Neural cell (in vitro differentiated cells): ENCODE data around the gene ARFGAP1. TPM values are rescaled to one million over a fixed set of nuclear protein-coding genes. Genes with fewer than 3 reads are reported as not detected.

Experiments used
- H2AFZ ChIP-seq: fragments of 200-600, 300-800 bp; sonication (generic), shearing (Covaris generic); 2 replicates; pipeline ENCODE4 v1.6.0; 2014; ENCODE audit warnings: low read depth, mild to moderate bottlenecking, antibody characterized with exemption, low read length, moderate library complexity
- H3F3A ChIP-seq: fragments of 200-600 bp; shearing (Covaris generic); 2 replicates; pipeline ENCODE4 v1.6.1; 2016; ENCODE audit warnings: mild to moderate bottlenecking, moderate library complexity, mixed read lengths, antibody characterized with exemption, low read length; ENCODE audit not compliant: insufficient read depth, poor library complexity, severe bottlenecking
- H3K27ac ChIP-seq: fragments of 200-600, 300-800 bp; sonication (generic), shearing (Covaris generic); 2 replicates; pipeline ENCODE4 v1.5.1; 2014; ENCODE audit warnings: mild to moderate bottlenecking, low read length, moderate library complexity
- H3K27me3 ChIP-seq: fragments of 300-800, 200-600 bp; sonication (generic), shearing (Covaris generic); 2 replicates; pipeline ENCODE4 v1.6.0; 2014; ENCODE audit warnings: mild to moderate bottlenecking, low read depth, low read length, moderate library complexity; ENCODE audit not compliant: insufficient read depth
- H3K36me3 ChIP-seq: fragments of 300-800, 200-600 bp; sonication (generic), shearing (Covaris generic); 2 replicates; pipeline ENCODE4 v1.5.1; 2014; ENCODE audit warnings: mild to moderate bottlenecking, antibody characterized with exemption, low read length, moderate library complexity; ENCODE audit not compliant: insufficient read depth
- H3K4me2 ChIP-seq: fragments of 300-800, 200-600 bp; sonication (generic), shearing (Covaris generic); 2 replicates; pipeline ENCODE4 v1.6.0; 2014; ENCODE audit warnings: mild to moderate bottlenecking, low read length
- H3K4me3 ChIP-seq: fragments of 300-800, 200-600 bp; sonication (generic), shearing (Covaris generic); 2 replicates; pipeline ENCODE4 v1.5.1; 2014; ENCODE audit warnings: mild to moderate bottlenecking, low read length, moderate library complexity
- H3K79me2 ChIP-seq: fragments of 200-600 bp; shearing (Covaris generic); replicated peaks from 2 replicates; pipeline ENCODE4 v1.6.0; 2014; ENCODE audit warnings: mild to moderate bottlenecking, low read length, moderate library complexity; ENCODE audit not compliant: insufficient read depth
- H3K9ac ChIP-seq: fragments of 300-800, 200-600 bp; sonication (generic), shearing (Covaris generic); 2 replicates; pipeline ENCODE4 v1.6.1; 2016; ENCODE audit warnings: mild to moderate bottlenecking, low read length, mixed read lengths
- H3K9me2 ChIP-seq: fragments of 200-600 bp; shearing (Covaris generic); 2 replicates; pipeline ENCODE4 v1.6.1; 2016; ENCODE audit warnings: mild to moderate bottlenecking, low read length, mixed read lengths; ENCODE audit not compliant: insufficient read depth
- H3K9me3 ChIP-seq: fragments of 200-600, 300-800 bp; sonication (generic), shearing (Covaris generic); 2 replicates; pipeline ENCODE4 v1.6.1; 2016; ENCODE audit warnings: mild to moderate bottlenecking, mixed run types, low read length, moderate library complexity, mixed read lengths
- H4K20me1 ChIP-seq: fragments of 200-600 bp; shearing (Covaris generic); 2 replicates; pipeline ENCODE4 v1.6.1; 2016; ENCODE audit warnings: mild to moderate bottlenecking, mixed run types; ENCODE audit not compliant: insufficient read depth
- EP300 ChIP-seq: fragments of 450-650 bp; conservative IDR thresholded peaks from 2 replicates; pipeline ENCODE4 v1.6.1; 2014; ENCODE audit warnings: antibody characterized with exemption, mild to moderate bottlenecking, moderate library complexity; ENCODE audit not compliant: poor library complexity, severe bottlenecking
- EZH2 ChIP-seq: fragments of 200-600, 300-800 bp; shearing (Covaris generic), sonication (generic); IDR thresholded peaks from 2 replicates; pipeline ENCODE4 v1.6.1; 2014; ENCODE audit warnings: antibody characterized with exemption, low read length, borderline replicate concordance, mild to moderate bottlenecking; ENCODE audit not compliant: insufficient read depth, poor library complexity, severe bottlenecking
- MXI1 ChIP-seq: fragments of 450-650 bp; conservative IDR thresholded peaks from 2 replicates; pipeline ENCODE4 v1.6.1; 2014; ENCODE audit warnings: antibody characterized with exemption, mild to moderate bottlenecking; ENCODE audit not compliant: poor library complexity, severe bottlenecking
- POLR2AphosphoS5 ChIP-seq: IDR thresholded peaks from 2 replicates; pipeline ENCODE4 v1.6.1; 2012
- RAD21 ChIP-seq: fragments of 450-650 bp; conservative IDR thresholded peaks from 2 replicates; pipeline ENCODE4 v1.6.1; 2014; ENCODE audit warnings: antibody characterized with exemption, mild to moderate bottlenecking, moderate library complexity
- SMC3 ChIP-seq: fragments of 450-650 bp; conservative IDR thresholded peaks from 2 replicates; pipeline ENCODE4 v1.6.1; 2014; ENCODE audit warnings: antibody characterized with exemption, mild to moderate bottlenecking, moderate library complexity; ENCODE audit not compliant: poor library complexity
- TAF1 ChIP-seq: IDR thresholded peaks from 2 replicates; pipeline ENCODE4 v1.6.1; 2012; ENCODE audit warnings: low read depth
- polyA plus RNA-seq: library from polyadenylated mRNA; depleted of rRNA; stranded (reverse); fragments of >200 nt; gene quantifications from 2 replicates; pipeline ENCODE4 v1.2.3, GENCODE V29; 2014
- TF ChIP-seq, protein P1 (sequence below): fragments of 450-650 bp; IDR thresholded peaks from 2 replicates; pipeline ENCODE4 v1.5.1; 2014; ENCODE audit warnings: antibody characterized with exemption, mild to moderate bottlenecking, moderate library complexity; ENCODE audit not compliant: poor library complexity, severe bottlenecking
- TF ChIP-seq, protein P2 (sequence below): IDR thresholded peaks from 2 replicates; pipeline ENCODE4 v1.6.1; 2012; ENCODE audit warnings: borderline replicate concordance

ARFGAP1 gene
- polyA plus RNA-seq, 1 donor from 2014 or later, result 70.2 TPM

DNA sequence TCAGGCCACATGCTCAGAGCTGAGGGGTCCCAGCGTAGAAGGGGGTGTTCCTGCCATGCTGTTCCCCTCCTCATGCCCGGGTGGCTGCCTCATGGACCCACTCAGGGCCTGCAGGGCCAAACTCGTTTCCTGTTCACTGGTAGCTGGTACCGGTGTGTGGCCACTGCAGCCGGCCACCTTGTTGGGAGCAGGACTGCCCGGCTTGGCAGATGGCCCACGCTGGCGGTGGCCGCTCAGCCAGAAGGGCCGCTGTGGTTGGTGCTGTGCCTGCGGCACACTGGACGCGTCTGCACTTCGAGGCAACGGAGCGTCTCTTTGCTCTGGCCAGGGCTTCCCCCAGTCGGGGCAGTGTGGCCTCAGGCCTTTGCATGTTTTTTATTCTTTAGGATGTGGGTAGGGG is 10.3 kb downstream of the ARFGAP1 start:
- Histone ChIP-seq H3K79me2 (no peaks in the 10 kb centered on the region), H2AFZ (no peak overlapping the region), H3K36me3 (no peaks in the 10 kb centered on the region), H3F3A (no peaks in the 10 kb centered on the region), H3K9ac (no peak overlapping the region), H3K4me2 (no peak overlapping the region), H4K20me1 (no peaks in the 10 kb centered on the region), H3K27me3 (no peaks in the 10 kb centered on the region), H3K4me3 (no peak overlapping the region), H3K9me3 (no peaks in the 10 kb centered on the region), H3K9me2 (no peaks in the 10 kb centered on the region), H3K27ac (no peak overlapping the region)
- TF ChIP-seq EZH2, result no peak
- TF ChIP-seq TAF1, result no peak
- TF ChIP-seq, protein P1, sequence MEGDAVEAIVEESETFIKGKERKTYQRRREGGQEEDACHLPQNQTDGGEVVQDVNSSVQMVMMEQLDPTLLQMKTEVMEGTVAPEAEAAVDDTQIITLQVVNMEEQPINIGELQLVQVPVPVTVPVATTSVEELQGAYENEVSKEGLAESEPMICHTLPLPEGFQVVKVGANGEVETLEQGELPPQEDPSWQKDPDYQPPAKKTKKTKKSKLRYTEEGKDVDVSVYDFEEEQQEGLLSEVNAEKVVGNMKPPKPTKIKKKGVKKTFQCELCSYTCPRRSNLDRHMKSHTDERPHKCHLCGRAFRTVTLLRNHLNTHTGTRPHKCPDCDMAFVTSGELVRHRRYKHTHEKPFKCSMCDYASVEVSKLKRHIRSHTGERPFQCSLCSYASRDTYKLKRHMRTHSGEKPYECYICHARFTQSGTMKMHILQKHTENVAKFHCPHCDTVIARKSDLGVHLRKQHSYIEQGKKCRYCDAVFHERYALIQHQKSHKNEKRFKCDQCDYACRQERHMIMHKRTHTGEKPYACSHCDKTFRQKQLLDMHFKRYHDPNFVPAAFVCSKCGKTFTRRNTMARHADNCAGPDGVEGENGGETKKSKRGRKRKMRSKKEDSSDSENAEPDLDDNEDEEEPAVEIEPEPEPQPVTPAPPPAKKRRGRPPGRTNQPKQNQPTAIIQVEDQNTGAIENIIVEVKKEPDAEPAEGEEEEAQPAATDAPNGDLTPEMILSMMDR, result no peak
- no peak for TF ChIP-seq RAD21
- TF ChIP-seq, protein P2, sequence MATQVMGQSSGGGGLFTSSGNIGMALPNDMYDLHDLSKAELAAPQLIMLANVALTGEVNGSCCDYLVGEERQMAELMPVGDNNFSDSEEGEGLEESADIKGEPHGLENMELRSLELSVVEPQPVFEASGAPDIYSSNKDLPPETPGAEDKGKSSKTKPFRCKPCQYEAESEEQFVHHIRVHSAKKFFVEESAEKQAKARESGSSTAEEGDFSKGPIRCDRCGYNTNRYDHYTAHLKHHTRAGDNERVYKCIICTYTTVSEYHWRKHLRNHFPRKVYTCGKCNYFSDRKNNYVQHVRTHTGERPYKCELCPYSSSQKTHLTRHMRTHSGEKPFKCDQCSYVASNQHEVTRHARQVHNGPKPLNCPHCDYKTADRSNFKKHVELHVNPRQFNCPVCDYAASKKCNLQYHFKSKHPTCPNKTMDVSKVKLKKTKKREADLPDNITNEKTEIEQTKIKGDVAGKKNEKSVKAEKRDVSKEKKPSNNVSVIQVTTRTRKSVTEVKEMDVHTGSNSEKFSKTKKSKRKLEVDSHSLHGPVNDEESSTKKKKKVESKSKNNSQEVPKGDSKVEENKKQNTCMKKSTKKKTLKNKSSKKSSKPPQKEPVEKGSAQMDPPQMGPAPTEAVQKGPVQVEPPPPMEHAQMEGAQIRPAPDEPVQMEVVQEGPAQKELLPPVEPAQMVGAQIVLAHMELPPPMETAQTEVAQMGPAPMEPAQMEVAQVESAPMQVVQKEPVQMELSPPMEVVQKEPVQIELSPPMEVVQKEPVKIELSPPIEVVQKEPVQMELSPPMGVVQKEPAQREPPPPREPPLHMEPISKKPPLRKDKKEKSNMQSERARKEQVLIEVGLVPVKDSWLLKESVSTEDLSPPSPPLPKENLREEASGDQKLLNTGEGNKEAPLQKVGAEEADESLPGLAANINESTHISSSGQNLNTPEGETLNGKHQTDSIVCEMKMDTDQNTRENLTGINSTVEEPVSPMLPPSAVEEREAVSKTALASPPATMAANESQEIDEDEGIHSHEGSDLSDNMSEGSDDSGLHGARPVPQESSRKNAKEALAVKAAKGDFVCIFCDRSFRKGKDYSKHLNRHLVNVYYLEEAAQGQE, result no peak
- no peak for TF ChIP-seq POLR2AphosphoS5
- no peak for TF ChIP-seq SMC3
- TF ChIP-seq MXI1, result no peak
- no peak for TF ChIP-seq EP300

DNA sequence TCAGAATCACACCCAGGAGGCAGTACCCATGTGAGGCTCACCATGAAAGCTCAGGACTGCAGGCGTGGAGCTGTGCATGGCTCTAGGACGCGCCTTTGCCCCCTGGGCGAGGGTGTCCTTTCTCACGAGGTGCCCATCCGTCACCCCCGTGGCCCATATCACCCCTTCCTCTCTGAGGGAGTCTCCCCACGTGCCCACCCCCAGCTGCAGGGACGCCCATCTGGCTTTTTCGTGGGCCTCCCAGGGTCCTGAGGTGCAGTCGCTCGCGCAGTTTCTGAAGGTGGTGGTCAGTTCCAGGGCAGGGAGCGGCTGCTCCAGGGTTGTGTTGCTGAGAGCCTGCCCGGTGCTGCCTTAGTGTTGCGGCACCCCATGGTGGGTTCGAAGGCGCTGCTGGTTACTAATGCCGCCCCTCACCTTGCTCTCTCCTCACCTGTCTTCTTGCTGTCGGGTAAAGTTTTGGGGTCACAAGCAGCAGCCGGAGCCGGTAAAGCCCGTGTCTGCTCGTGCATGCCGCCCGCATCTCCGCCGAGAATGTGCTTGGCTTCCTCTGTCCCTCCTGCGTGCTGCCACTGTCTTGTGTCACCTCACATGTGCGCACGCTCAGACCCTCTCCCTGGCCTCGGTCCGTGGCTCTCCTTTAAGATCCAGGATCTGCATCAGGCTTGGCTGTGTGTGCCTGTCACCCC is 10.9 kb downstream of the ARFGAP1 start:
- no peaks in the 10 kb centered on the region for H3K36me3 ChIP-seq
- H3K9me3 ChIP-seq, result no peaks in the 10 kb centered on the region
- H3K4me3 ChIP-seq, result no peak overlapping the region
- no peak overlapping the region for H2AFZ ChIP-seq
- TF ChIP-seq SMC3, result no peak
- TF ChIP-seq, protein P2, result no peak
- TF ChIP-seq MXI1, result no peak
- no peak for TF ChIP-seq TAF1
- no peak for TF ChIP-seq EP300
- TF ChIP-seq, protein P1, result no peak
- TF ChIP-seq EZH2, result no peak
- no peak overlapping the region for H3K9ac ChIP-seq
- H3K27ac ChIP-seq, result no peak overlapping the region
- H3K27me3 ChIP-seq, result no peaks in the 10 kb centered on the region
- H3K9me2 ChIP-seq, result no peaks in the 10 kb centered on the region
- no peaks in the 10 kb centered on the region for H3K79me2 ChIP-seq
- no peaks in the 10 kb centered on the region for H3F3A ChIP-seq
- H4K20me1 ChIP-seq, result no peaks in the 10 kb centered on the region
- H3K4me2 ChIP-seq, result no peak overlapping the region
